ENCODE results near the gene ARMCX4. TPM values are rescaled to one million over a fixed set of nuclear protein-coding genes. Genes with fewer than 3 reads are reported as not detected.
"Not testable (repeated sequence)": the region's sequence is repeated elsewhere in the genome, so short reads cannot be mapped to it uniquely, and the experiment has no call there.

ARMCX4 gene
- 2.6 and 2.8 TPM in 2 replicates for total RNA-seq

GRCh38 chrX:101485212-101485949, at the start of gene ARMCX4:
ARMCX4 (plus strand) TSS chrX:101485456; CDS start chrX:101488590, 3,134 bp downstream.
- intact Hi-C loops (cut with micrococcal nuclease), result loop anchor here (10.0 kb wide), 1 partner anchor 71 kb away; no protein-coding TSS in a partner anchor

DNA sequence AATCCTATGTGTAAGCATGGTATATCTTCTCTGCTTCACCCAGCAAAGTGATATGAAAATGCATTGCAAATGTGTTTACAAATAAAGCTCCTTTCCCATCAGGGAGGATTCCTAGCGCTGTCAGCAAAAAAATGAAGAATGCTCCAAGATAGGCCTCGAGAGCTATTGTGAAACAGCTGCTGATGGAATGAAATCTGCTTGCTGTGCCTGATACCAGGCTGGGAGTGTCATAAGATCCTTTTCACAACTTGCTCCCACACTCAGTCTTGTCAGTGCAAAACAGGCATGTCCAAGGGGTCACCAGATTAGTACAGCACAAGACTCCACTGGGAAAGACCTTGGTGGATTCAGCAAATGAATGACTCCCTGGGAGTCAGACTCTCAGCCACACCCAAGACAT, 43.2 kb upstream of the ARMCX4 start:
- intact Hi-C loops (cut with micrococcal nuclease), result no loop called here

- intact Hi-C loops (cut with micrococcal nuclease), result no loop called here
Measured at GRCh38 chrX:101449279-101449678, 36.0 kb upstream of the ARMCX4 start.

- intact Hi-C loops (cut with micrococcal nuclease), result no loop called here
Measured at GRCh38 chrX:101450085-101450484, 35.2 kb upstream of the ARMCX4 start.

GRCh38 chrX:101450961-101451360, 34.3 kb upstream of the ARMCX4 start:
- intact Hi-C loops (cut with micrococcal nuclease), result no loop called here

DNA sequence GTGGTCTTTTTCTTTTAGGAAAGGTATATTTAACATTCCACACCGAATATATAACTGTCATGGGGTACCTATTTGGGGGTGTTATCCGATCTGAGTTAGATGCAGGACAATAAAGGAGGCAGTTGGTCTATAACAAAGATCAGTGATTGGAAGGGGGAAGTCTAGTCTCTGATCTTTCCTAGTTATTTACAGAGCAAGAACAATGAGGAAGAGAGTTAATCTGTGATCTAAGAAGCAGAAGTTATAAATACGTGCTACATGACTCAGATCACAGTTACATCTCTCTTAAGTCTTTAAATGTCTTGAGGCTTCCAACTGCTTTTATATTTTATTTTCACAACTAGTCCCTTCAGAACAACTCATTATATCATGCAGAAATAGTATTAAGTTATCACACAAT, 33.2 kb upstream of the ARMCX4 start:
- intact Hi-C loops (cut with micrococcal nuclease), result no loop called here

DNA sequence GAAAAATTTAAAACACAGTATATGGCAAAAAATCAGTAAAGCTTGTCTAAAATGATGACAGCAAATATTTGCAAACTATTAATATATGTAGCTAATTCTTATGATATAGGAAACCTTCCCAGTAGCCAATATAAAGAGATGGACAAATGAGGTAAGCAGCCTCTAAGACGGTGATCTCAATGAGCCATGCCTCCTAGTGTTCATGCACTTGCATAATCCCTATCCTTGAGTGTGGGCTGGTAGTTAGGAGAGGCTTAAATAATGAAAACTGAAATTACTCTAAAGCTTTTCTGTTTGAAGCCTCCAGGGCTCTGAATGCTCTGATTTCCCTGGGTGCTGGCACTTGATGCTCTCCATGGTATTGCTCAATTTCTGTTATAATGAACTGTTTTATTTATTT, 24.6 kb upstream of the ARMCX4 start:
- intact Hi-C loops (cut with micrococcal nuclease), result no loop called here

DNA sequence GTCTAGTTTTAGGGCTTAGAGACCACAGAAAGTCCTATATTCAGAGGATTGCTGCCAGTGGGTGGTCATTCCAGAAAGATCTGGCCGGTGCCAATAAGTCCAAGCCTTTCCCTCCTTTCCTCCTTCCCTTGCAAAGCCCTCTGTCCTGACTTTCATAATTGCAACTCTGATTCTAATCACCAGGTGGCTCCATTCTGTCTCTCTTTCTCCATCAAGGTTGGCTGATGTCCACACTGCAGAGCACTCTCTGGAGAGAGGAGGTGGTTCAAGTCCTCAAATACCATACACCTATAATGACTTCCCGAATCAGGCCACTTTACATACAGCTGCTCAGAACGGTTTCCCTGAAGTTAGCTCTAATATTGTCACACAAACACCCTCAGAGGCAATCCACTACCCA, 22.4 kb upstream of the ARMCX4 start:
- intact Hi-C loops (cut with micrococcal nuclease), result no loop called here

GRCh38 chrX:101478366-101478765, 6.9 kb upstream of the ARMCX4 start:
- intact Hi-C loops (cut with micrococcal nuclease), result no loop called here

- intact Hi-C loops (cut with micrococcal nuclease), result loop anchor here (10.0 kb wide), 1 partner anchor 67 kb away; no protein-coding TSS in a partner anchor
Measured at GRCh38 chrX:101482296-101482695, 3.0 kb upstream of the ARMCX4 start.

- intact Hi-C loops (cut with micrococcal nuclease), result loop anchor here (10.0 kb wide), 1 partner anchor 69 kb away; no protein-coding TSS in a partner anchor
Measured at GRCh38 chrX:101483705-101484104, 1.6 kb upstream of the ARMCX4 start.

GRCh38 chrX:101484135-101484534, 1.1 kb upstream of the ARMCX4 start:
- intact Hi-C loops (cut with micrococcal nuclease), result loop anchor here (10.0 kb wide), 1 partner anchor 69 kb away; no protein-coding TSS in a partner anchor

GRCh38 chrX:101488796-101489195, 3.5 kb downstream of the ARMCX4 start:
- intact Hi-C loops (cut with micrococcal nuclease), result loop anchor here (10.0 kb wide), 1 partner anchor 74 kb away; no protein-coding TSS in a partner anchor

GRCh38 chrX:101491943-101492342, 6.7 kb downstream of the ARMCX4 start:
- intact Hi-C loops (cut with micrococcal nuclease), result no loop called here

GRCh38 chrX:101493225-101493624, 8.0 kb downstream of the ARMCX4 start:
- intact Hi-C loops (cut with micrococcal nuclease), result no loop called here

DNA sequence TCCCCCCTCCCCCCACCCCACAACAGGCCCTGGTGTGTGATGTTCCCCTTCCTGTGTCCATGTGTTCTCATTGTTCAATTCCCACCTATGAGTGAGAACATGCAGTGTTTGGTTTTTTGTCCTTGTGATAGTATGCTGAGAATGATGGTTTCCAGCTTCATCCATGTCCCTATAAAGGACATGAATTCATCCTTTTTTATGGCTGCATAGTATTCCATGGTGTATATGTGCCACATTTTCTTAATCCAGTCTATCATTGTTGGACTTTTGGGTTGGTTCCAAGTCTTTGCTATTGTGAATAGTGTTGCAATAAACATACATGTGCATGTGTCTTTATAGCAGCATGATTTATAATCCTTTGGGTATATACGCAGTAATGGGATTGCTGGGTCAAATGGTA, 17.7 kb downstream of the ARMCX4 start:
- intact Hi-C loops (cut with micrococcal nuclease), result not testable (repeated sequence)

- intact Hi-C loops (cut with micrococcal nuclease), result no loop called here
Measured at GRCh38 chrX:101507372-101507771, 22.1 kb downstream of the ARMCX4 start.

DNA sequence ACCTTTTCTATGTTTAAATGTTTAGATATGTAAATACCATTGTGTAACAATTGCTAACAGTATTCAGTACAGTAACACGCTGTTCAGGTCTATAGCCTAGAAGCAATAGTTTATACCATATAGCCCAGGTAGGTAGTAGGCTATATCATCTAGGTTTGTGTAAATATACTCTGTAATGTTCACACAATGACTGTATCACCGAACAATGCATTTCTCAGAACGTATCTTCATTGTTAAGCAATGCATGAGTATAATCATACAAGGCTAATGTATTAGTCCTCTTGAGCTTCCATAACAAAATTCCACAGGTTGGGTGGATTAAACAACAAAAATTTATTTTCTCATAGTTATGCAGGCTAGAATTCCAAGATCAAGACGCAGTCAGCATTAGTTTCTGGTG, 22.7 kb downstream of the ARMCX4 start:
- intact Hi-C loops (cut with micrococcal nuclease), result no loop called here

DNA sequence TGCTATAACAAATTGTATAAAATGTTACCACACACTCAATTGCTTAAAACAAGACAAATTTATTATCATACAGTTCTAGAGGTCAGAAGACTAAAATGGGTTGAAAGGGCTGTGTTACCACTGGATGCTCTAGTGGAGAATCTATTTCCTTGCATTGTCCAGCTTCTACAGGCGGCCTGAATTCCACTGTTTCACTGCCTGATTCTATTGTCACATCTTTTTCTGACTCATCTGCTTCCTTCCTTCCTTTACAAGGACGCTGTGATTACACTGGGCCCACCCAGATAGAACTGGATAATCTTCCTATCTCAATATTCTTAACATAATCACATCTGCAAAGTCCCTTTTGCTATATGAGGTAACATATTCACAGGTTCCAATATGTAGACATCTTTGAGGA, 45.7 kb downstream of the ARMCX4 start:
- intact Hi-C loops (cut with micrococcal nuclease), result no loop called here

Data from T-helper 2 cell treated with Interferon-gamma antibody and Interleukin-4, amounts not matched to agents 100 ng/mL and 5 ng/mL, for 36 hours (primary cell).